ENCODE data around the gene CPN1.

The CPN1 gene

DNA sequence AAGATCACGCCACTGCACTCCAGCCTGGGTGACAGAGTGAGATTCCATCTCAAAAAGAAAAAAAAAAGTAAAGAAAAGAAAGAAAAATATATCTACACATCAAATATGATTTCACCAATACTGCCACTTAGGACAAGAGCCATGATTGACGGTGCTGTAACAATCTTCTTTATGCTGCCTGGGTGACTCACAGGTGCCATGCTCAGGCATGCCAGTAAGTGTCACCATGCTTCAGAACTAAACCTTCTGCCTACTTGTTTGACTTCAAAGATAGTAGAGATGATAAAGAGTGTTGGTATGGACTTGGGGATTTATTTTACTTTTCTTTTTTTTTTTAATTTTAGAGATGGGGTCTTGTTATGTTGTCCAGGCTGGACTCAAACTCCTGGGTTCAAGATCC, 38.3 kb downstream of the CPN1 start:
- no peaks in the 10 kb centered on the region for H3K27me3 ChIP-seq (ENCODE audit: low read depth, low read length)
- no peaks in the 10 kb centered on the region for H4K20me1 ChIP-seq (ENCODE audit: insufficient read depth, low read length)
- TF ChIP-seq, protein P1, sequence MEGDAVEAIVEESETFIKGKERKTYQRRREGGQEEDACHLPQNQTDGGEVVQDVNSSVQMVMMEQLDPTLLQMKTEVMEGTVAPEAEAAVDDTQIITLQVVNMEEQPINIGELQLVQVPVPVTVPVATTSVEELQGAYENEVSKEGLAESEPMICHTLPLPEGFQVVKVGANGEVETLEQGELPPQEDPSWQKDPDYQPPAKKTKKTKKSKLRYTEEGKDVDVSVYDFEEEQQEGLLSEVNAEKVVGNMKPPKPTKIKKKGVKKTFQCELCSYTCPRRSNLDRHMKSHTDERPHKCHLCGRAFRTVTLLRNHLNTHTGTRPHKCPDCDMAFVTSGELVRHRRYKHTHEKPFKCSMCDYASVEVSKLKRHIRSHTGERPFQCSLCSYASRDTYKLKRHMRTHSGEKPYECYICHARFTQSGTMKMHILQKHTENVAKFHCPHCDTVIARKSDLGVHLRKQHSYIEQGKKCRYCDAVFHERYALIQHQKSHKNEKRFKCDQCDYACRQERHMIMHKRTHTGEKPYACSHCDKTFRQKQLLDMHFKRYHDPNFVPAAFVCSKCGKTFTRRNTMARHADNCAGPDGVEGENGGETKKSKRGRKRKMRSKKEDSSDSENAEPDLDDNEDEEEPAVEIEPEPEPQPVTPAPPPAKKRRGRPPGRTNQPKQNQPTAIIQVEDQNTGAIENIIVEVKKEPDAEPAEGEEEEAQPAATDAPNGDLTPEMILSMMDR (IDR thresholded peaks at IDR 0.05; ENCODE audit: low read depth, low read length): no peak
- TF ChIP-seq EZH2phosphoT487 (IDR thresholded peaks at IDR 0.05; ENCODE audit: low read depth): no peak
- H3K4me2 ChIP-seq (ENCODE audit: low read length): no peak overlapping the region
- no peak overlapping the region for H3K27ac ChIP-seq (ENCODE audit: low read length)
- no peak overlapping the region for H3K9ac ChIP-seq (ENCODE audit: low read length)
- H3K79me2 ChIP-seq (ENCODE audit: low read length): no peaks in the 10 kb centered on the region
- no peak overlapping the region for H2AFZ ChIP-seq (ENCODE audit: low read depth, low read length)
- no peak overlapping the region for H3K4me3 ChIP-seq (ENCODE audit: low read length)
- no peaks in the 10 kb centered on the region for H3K36me3 ChIP-seq (replicated peaks; ENCODE audit: low read depth, low read length)
- H3K9me3 ChIP-seq (ENCODE audit: insufficient read depth, low read length): no peaks in the 10 kb centered on the region
- no peaks in the 10 kb centered on the region for H3K4me1 ChIP-seq (ENCODE audit: low read length)

DNA sequence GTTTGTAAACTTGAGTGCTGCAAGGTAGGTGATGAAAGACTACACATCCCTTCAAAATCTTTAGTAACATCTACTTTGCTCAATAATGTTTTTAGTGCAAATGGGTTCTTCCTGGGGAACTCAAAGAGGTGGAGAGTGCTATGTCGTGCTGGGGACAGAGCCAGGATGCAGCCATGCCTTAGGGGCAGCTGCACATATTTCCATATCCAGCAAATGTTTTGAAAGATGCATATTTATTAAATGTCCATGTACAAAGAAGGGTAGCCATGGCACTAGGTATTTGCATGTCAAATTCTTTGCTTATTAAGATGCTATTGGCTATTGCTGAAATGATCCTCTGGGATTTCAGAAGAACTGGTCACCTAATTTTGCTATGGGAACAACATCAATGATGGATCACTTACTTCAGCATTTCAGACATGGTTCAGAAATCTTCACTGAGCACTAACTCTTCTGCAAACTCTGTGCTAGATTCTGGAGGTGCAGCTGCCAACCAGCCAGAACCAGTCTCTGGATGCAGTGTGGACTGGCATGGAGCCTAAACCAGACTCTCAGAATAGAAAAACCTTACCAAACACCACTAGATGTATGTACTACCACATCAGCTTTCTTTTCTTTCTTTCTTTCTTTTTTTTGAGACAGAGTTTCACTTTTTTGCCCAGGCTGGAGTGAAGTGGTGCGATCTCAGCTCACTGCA, 40.2 kb downstream of the CPN1 start:
- no peaks in the 10 kb centered on the region for H4K20me1 ChIP-seq (ENCODE audit: insufficient read depth, low read length)
- no peak overlapping the region for H3K4me3 ChIP-seq (ENCODE audit: low read length)
- no peak overlapping the region for H3K27ac ChIP-seq (ENCODE audit: low read length)
- no peak overlapping the region for H2AFZ ChIP-seq (ENCODE audit: low read depth, low read length)
- no peak for TF ChIP-seq EZH2phosphoT487 (IDR thresholded peaks at IDR 0.05; ENCODE audit: low read depth)
- TF ChIP-seq, protein P1 (IDR thresholded peaks at IDR 0.05; ENCODE audit: low read depth, low read length): no peak
- H3K4me2 ChIP-seq (ENCODE audit: low read length): no peak overlapping the region
- no peaks in the 10 kb centered on the region for H3K4me1 ChIP-seq (ENCODE audit: low read length)
- H3K9me3 ChIP-seq (ENCODE audit: insufficient read depth, low read length): no peaks in the 10 kb centered on the region
- H3K27me3 ChIP-seq (ENCODE audit: low read depth, low read length): no peaks in the 10 kb centered on the region
- no peaks in the 10 kb centered on the region for H3K36me3 ChIP-seq (replicated peaks; ENCODE audit: low read depth, low read length)
- H3K79me2 ChIP-seq (ENCODE audit: low read length): no peaks in the 10 kb centered on the region
- H3K9ac ChIP-seq (ENCODE audit: low read length): no peak overlapping the region

DNA sequence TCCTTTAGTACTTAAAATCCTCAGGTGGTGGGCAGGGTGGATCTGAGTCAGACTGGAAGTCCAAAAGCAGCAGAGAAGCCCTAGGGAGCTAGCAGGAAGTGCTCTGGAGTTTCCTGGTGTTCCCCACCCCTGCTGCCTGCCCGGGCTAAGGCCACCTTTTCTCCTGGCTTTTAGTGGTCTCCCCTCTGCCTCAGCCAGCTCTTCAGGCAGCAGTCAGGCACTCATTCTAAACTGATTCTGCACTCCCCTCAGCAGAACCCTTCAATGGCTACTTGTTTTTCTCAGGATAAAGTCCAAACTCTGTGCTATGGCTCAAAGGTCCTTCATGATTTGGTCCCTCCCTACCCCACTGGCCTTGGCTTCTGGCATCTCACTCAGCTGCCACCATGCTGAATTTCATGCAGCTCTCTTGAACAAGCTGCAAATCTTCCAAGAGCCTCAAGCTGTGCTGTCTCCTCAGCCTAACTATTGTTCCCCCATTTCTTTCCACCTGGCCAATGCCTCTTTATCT, 43.1 kb downstream of the CPN1 start:
- Histone ChIP-seq H2AFZ (ENCODE audit: low read depth, low read length) (no peak overlapping the region), H3K4me2 (ENCODE audit: low read length) (no peak overlapping the region), H3K9ac (ENCODE audit: low read length) (no peak overlapping the region), H3K27ac (ENCODE audit: low read length) (no peak overlapping the region), H3K36me3 (replicated peaks; ENCODE audit: low read depth, low read length) (no peaks in the 10 kb centered on the region), H3K4me3 (ENCODE audit: low read length) (no peak overlapping the region), H3K27me3 (ENCODE audit: low read depth, low read length) (no peaks in the 10 kb centered on the region), H4K20me1 (ENCODE audit: insufficient read depth, low read length) (no peaks in the 10 kb centered on the region), H3K9me3 (ENCODE audit: insufficient read depth, low read length) (no peaks in the 10 kb centered on the region), H3K4me1 (ENCODE audit: low read length) (no peaks in the 10 kb centered on the region), H3K79me2 (ENCODE audit: low read length) (no peaks in the 10 kb centered on the region)
- TF ChIP-seq, protein P1 (IDR thresholded peaks at IDR 0.05; ENCODE audit: low read depth, low read length): no peak
- no peak for TF ChIP-seq EZH2phosphoT487 (IDR thresholded peaks at IDR 0.05; ENCODE audit: low read depth)

DNA sequence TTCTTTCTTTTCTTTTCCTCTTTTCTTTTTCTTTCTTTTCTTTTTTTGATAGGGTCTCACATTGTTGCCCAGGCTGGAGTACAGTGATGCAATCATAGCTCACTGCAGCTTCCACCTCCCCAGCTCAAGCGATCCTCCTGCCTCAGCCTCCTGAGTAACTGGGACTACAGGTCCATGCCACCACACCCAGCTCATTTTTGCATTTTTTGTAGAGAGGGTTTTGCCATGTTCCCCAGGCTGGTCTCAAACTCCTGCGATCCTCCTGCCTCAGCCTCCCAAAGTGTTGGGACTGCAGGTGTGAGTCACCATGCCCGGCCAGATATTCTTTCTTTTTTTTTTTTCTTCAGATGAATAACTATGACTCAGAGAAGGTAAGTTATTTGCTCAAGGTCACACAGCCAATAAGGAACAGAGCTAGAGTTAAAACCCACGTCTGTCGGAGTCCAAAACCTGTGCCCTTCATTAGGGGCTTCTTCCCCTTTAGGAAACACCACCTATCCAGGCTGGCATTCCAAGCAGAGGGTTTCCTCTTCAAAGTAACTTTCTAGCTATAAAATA, 43.8 kb downstream of the CPN1 start:
- no peaks in the 10 kb centered on the region for H3K36me3 ChIP-seq (replicated peaks; ENCODE audit: low read depth, low read length)
- H3K9me3 ChIP-seq (ENCODE audit: insufficient read depth, low read length): no peaks in the 10 kb centered on the region
- no peak overlapping the region for H3K4me2 ChIP-seq (ENCODE audit: low read length)
- TF ChIP-seq, protein P1 (IDR thresholded peaks at IDR 0.05; ENCODE audit: low read depth, low read length): no peak
- no peak for TF ChIP-seq EZH2phosphoT487 (IDR thresholded peaks at IDR 0.05; ENCODE audit: low read depth)
- H3K9ac ChIP-seq (ENCODE audit: low read length): no peak overlapping the region
- no peak overlapping the region for H3K27ac ChIP-seq (ENCODE audit: low read length)
- no peak overlapping the region for H3K4me3 ChIP-seq (ENCODE audit: low read length)
- no peaks in the 10 kb centered on the region for H4K20me1 ChIP-seq (ENCODE audit: insufficient read depth, low read length)
- no peaks in the 10 kb centered on the region for H3K79me2 ChIP-seq (ENCODE audit: low read length)
- no peaks in the 10 kb centered on the region for H3K27me3 ChIP-seq (ENCODE audit: low read depth, low read length)
- H2AFZ ChIP-seq (ENCODE audit: low read depth, low read length): no peak overlapping the region
- H3K4me1 ChIP-seq (ENCODE audit: low read length): no peaks in the 10 kb centered on the region
